Ramos (cell line): ENCODE measurements around the gene ADGRF1.
"Not testable (repeated sequence)": the region's sequence is repeated elsewhere in the genome, so short reads cannot be mapped to it uniquely, and the experiment has no call there.

Experiments used
- in situ Hi-C: fragments of 300-500 bp; cut with MboI; formaldehyde crosslinking; loops from one replicate; pipeline ENCODE4 v1.14.3; 2022; ENCODE audit warnings: low sequenced_read_pairs; ENCODE audit not compliant: unreplicated experiment

Gene ADGRF1

DNA sequence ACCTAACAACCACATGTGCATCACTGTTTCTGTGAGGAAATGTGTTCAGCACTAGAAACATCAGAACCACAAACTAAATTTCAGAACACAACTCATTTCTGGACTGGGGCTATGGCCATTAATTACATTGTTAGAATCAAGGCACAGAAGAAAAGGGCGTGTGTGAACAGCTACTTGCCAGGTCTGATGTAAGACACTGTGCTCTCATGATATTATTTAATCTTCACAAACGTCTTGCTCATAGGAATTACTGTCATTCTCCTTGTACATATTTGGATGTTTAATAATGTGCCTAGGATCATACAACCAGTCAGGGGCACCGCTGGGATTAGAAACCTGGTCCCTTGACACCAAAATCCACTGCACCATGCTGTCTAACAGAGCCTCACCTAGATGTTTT is 14.8 kb downstream of the ADGRF1 start:
- in situ Hi-C loops: no loop called here

- in situ Hi-C loops: no loop called here
Measured at GRCh38 chr6:47026679-47027078, 15.5 kb downstream of the ADGRF1 start.

DNA sequence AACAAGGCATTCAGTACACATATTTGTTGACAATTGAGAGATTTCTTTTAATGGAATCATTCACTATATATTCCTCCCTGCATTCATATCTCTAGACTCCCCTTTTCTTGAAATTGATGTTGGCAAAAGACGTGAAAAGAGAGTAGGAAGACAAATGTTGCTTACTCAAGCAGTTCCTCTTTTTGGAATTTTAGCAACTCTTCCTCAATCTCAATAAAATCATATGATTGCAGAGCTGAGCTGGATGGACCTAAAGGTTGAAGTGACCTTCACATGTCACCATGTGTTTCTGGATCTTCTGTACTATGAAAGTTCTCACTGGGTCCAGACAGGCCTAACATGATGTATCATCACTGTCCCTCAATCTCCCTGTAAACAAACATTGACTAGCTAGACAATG is 18.6 kb downstream of the ADGRF1 start:
- in situ Hi-C loops: no loop called here

- in situ Hi-C loops: no loop called here
Measured at GRCh38 chr6:47022191-47022590, 19.9 kb downstream of the ADGRF1 start.

- in situ Hi-C loops: no loop called here
Measured at GRCh38 chr6:47019941-47020340, 22.2 kb downstream of the ADGRF1 start.

GRCh38 chr6:47016909-47017308 is 25.2 kb downstream of the ADGRF1 start:
- in situ Hi-C loops: no loop called here

GRCh38 chr6:47016261-47016660 is 25.9 kb downstream of the ADGRF1 start:
- in situ Hi-C loops: no loop called here

DNA sequence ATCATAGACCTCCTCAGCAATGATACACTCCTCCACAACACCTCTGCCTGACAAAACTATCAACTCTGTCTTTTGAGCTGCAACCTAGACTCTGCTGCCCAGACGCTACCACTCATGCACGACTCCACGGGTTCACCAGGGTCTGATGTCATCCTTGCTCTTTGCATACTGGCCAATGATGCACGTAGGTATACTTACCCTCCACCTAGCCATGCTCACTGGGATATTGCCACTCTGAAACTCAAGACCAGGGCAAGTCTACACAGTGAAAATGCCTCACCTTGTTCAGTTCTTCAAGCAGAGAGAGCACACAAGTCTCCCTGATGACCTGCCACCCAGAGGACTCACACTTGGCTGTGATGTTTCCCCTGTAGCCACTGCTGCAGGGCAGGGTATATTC is 27.7 kb downstream of the ADGRF1 start:
- in situ Hi-C loops: no loop called here

DNA sequence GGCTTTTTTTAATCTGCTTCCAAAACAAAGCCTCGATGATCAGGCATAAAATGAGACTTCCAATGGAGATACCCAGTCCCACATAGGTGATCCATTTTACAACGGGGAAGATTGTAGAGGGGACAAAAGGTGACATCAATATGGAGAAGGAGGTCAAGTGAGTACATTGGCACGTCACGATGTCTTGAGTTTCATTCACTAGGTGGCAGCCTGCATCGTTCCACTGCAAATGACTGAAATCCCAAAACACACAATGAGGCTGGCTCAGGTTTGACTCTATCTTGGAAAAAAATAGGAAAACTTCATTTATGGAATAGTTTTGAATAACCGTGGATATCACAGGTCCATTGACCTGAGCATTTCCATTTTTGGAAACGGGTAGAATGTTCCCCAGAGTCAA is 32.5 kb downstream of the ADGRF1 start:
- in situ Hi-C loops: no loop called here

DNA sequence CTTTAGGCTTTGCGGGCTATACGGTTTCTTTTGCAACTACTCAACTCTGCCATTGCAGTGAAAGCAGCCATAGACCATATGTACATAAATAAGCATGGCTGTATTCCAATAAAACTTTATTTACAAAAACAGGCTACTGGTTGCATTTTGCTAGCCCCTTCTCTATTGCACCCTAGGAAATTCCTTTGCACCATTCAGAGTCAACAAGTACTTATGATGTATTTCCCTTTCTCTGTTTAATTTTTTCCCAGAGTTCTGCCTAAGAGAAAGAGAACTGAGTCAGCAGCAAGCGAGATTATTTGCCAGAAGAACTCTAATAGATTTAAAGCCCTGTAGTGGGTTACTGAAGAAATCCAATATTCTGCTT is 33.8 kb downstream of the ADGRF1 start:
- in situ Hi-C loops: no loop called here

DNA sequence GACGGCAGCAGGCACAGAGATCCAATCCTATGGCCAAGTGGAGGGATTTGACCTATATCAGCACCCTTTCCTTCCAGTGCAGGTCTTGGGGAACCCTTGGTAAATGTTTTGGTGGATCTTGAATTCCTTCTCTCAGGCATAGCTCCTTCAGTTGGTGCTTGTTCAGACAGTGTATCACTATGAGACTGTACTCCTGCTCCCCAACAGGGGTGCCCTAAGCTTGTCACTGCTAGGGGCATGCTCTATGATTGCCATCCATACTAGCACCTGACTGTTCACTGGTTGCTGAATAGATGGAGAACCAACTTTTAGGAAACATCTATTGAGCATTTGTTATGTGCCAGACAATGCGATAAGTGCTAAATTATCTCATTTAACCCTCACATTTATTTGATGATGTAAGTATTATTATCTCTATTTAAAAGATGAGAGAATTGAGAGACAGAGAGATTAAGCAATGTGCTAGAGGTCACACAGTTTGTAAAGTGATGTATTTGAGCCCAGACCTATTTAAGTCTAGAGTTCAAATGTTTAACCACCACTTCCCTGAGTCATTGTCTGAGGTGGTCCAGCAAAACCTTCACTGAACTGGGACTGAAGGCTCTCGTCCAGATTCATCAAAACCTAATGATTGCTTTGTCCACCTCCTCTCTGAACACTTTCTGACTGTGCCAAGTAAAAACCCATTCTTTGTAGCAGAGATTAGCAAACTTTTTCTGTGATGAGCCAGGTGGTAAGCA is 34.3 kb downstream of the ADGRF1 start:
- in situ Hi-C loops: no loop called here

DNA sequence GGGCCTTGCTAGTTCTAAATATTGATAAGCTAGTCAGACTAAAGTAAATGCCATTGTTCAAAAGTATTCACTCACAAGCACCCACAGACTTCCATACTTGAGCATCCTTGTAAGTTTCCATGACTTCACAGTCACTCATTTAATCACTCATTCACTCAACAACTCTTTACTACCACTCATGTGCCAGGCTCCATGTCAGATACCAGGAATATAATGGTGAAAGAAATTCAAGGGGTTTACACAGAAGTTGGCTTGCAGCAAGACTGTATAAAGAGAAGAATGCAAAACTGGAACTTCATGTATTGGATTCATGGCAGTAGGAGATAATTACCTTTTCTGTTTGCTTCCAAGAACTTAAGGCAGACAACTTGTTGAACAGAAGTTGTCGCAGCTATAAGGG is 36.6 kb downstream of the ADGRF1 start:
- in situ Hi-C loops: no loop called here

DNA sequence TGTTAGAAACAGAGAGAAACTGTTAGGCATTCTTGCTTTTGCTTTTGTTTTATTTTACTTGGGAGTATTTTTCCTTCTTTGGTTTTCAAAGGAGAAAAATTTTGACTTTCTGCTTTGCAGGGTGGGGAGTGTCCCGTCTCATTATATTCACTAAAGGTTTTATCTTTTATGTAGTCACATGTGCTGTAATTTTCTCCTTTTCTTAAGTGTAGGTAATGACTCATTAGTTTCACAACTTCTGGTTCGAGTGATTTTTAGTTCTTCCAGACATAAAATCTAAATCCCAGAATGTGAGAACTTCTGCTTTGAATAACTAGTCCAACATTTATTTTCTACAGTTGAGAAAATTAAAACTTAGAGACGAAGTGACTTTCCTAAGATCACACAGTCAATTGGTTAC is 37.7 kb downstream of the ADGRF1 start:
- in situ Hi-C loops: no loop called here

- in situ Hi-C loops: no loop called here
Measured at GRCh38 chr6:47000842-47001241, 41.3 kb downstream of the ADGRF1 start.

GRCh38 chr6:46998436-46999017 is 43.6 kb downstream of the ADGRF1 start:
- in situ Hi-C loops: no loop called here

GRCh38 chr6:46997646-46998045 is 44.5 kb downstream of the ADGRF1 start:
- in situ Hi-C loops: no loop called here

GRCh38 chr6:46996860-46997641 is 45.1 kb downstream of the ADGRF1 start:
- in situ Hi-C loops: no loop called here

- in situ Hi-C loops: no loop called here
Measured at GRCh38 chr6:46994933-46995332, 47.2 kb downstream of the ADGRF1 start.

DNA sequence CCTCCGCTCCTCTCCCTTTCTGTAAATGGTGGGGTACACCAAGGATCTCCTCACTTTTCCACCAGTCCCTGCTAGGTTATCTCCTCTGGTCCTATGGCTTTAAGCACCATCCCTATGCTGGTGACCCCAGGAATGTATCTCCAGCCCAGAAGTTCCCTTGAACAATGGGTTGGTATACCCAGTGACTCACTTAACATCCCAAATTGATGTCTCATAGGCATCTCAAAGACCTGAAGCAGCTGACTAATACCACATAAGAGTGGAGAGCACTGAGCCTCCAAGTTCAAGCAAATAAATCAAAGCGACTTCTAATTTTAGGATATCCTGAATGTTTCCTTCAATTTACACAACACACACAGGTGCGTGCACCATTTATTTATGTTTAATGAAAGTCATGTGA is 48.3 kb downstream of the ADGRF1 start:
- in situ Hi-C loops: no loop called here

- in situ Hi-C loops: not testable (repeated sequence)
Measured at GRCh38 chr6:46992391-46992790, 49.7 kb downstream of the ADGRF1 start.

GRCh38 chr6:46990818-46991510 is 51.2 kb downstream of the ADGRF1 start:
- in situ Hi-C loops: not testable (repeated sequence)
